IPS DF 4.7 (cell line): ENCODE results near the gene RABGGTA.
"Not testable (repeated sequence)": the region's sequence is repeated elsewhere in the genome, so short reads cannot be mapped to it uniquely, and the experiment has no call there.

Source experiments
- DNase-seq: peaks from one replicate; pipeline ENCODE4 v3.0.0-alpha.2; 2013; ENCODE audit warnings: low spot score; ENCODE audit errors: extremely low read depth

RABGGTA gene

DNA sequence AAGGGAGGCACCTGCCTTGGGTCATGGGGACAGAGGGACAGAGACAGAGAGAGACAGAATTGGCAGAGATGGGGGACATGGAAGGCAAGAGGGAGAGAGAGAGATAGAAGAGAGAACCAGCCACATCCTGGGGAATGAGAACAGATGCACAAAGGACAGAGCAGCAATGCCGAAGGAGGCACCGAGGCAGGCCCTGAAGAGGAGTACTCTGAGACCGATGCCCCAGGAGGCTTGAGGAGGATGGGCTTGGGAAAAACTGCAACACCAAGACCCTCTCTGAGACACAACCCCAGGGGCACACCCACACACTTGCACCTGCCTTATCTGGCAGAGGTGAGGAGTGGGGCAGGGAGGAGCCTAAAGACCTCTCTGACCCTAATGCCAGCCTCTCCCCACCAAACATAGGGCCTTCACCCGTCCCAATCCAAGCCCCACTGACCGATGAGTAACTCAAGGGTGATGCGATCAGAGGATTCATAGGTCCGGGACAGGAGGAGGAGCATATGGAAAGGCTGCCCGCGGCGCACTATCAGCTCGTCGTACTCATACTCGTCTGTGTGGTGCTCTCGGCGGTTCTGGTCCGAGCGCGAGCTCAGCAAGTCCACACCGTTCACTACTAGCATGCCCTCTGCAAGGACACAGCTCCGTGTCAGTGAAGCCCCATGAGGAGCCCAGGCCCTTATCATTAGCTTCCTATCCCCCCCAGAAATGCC, 10.0 kb downstream of the RABGGTA start:
- no peak for DNase-seq

DNA sequence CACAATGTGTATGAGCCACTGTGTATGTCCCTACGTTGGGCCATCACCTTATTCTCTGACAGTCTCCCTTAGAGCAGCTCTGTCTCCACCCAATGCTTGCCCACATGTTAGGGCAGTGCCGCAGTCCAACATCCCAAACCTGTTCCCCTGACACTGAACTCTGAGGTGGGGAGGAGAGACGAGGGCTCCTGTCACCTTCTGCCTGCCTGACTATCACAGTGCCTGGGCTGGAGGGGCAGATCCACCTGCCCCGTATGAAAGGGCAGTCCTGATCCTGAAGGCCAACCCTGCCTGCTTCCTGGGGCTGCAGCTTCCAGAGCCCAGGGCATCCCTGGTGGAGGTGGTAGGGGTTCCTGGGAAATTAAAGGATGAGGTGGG, 10.6 kb downstream of the RABGGTA start:
- DNase-seq, result no peak

- no peak for DNase-seq
Measured at GRCh38 chr14:24260026-24260779, 11.2 kb downstream of the RABGGTA start.

DNA sequence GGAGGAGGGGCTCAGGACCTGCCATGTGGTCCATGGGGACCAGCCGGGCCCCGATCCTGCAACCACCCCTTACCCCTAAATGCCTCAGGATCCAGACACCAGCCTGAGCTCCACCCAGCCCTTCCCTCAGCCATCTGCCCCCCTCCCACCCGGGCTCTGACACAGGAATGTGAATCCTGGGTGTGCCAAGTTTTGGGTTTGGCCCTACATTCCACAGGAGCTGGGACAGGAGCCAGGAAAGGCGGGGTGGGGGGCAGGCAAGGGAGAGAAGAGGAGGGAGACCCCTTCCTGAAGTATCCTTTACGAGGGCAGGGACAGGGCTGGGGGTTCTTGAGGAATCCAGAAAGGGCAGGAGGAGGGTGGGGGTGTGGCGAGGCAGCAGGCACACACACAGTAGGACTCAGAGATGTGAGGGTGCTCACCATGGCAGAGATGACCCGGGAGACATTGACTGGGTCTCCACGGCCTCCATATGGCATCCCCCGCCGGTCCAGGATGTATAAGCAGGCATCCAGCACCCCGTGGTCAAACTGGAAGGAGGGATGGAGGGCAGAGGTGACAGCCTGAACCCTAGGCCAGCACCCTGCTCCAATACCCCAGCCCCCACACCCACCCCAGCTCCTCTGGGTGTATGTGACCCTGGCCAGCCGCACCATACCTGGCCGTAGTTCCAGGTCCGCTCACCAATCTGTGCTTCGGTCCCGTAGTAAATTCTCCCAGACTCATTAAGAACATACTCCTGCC, 11.9 kb downstream of the RABGGTA start:
- no peak for DNase-seq

DNA sequence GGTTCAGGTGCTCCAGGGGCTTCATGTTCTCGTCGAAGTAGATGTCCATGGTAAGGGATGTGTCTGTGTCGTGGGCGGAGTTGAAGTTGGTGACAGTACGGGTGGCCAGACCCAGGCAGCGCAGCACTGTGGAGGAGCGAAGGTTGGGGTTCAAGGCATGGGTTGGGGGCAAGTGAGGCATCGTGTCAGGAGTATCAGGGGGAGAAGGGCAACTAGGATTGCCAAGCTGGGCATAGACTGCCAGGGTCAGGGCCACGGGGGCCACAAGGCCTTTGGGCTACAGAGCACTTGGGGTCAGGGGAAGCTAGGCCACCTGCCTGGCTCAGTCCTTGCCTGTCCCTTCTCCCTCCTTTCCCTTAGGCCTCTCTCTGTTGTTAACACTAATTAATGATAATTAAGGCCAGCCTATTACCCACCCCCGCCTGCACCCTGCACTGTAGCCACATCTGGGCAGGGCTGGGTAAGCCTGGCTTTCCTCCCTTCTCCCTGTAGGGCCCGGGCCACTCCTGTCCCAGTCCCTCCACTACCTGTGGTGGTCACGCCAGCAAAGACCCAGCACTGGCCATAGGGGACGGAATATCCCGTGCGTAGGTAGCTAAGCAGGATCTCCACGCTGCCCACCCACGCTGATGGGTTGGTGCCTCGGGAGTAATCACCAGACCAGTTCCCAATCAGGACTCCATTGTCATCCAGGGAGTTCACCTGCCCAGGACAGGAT, 12.7 kb downstream of the RABGGTA start:
- DNase-seq, result no peak

DNA sequence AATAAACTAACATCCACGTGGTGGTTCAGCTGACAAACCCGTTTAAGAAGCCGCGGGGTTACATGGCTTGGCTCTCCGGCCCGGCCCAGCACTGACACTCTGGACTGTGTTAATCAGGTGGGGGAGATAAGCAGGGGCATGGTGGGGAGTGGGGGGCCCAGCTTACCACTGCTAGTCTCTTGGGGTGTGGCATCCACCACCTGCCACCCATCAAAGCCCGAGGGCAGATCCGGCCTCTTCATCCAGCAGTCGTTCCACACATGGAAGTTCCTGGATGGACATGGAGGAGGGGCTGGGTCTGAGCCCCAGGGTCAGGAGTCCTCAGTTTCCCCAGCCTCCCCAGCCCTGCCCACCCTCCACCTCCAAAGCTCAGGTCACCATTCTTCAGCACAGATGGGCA, 13.3 kb downstream of the RABGGTA start:
- DNase-seq, result no peak

- DNase-seq, result no peak
Measured at GRCh38 chr14:24256960-24257359, 14.4 kb downstream of the RABGGTA start.

DNA sequence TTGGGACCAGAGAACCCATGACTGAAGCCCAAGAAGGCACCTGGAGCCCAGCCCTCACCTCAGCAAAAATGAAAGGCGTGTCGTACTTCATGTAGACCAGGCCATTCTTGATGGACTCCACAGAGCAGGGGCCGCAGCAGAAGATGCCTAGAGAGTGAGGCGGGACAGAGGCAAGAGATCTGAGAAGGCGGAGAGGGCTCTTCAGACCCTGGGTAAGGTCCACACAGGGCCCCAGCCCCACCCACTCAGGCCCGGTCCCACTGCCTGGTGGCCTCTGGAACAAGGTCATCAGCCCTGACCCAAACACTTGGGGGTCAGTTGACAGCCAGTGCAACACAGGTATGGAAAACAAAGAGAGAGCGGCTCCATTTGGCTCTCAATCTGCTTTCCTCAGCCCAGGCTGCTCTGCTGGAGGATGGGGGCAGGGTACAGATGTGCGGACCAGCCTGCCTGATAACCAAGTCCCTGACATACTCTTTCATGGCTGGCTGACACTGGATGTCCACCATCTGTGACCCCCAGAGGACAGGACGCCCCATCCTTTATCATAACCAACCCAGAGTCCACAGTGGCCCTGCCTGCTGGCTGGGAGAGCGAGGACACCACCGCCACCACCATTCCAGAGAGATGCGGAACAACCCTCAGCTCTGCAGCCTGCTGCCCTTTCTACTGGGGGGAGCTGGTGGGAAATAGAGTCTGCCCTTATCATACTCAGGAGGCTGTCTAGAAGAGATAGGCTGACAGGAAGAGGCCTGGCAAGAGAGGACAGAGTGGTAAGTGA, 15.3 kb downstream of the RABGGTA start:
- no peak for DNase-seq

- DNase-seq, result no peak
Measured at GRCh38 chr14:24255438-24255837, 16.0 kb downstream of the RABGGTA start.

DNA sequence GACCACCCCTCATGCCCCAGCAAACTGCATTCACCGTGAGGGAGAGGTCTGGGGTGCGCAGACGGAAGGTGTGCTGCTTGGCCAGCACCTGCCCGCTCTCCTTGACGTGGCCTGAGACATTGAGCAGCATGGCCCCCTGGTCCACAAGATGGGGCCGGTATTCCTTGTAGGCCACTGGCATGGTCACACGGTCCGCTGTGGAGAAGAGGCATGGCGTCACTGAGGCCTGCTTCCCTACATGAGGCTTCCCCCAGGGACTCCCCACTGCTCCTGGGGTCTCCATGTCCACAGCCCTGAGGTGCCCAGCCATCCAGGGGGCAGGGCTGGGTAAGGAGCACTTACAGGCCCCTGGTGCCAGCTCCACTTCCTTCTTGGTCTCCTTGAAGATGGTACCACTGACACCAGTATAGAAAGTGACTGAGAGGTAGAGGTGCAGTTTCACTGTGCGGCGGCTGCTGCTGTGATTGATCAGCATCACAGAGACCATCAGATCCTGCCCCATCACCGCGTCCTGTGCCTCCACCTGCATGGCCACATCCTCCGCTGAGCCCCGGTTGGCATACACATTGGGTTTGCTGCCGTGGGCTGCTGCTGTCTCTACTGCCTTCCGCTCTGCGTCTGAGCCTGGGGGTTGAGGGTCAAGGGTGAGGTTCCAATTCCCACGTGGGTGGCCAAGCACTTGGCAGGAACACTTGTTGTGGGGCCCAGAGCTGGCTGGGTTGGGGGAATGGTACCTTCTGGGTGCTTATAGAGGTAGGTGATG, 16.6 kb downstream of the RABGGTA start:
- no peak for DNase-seq

DNA sequence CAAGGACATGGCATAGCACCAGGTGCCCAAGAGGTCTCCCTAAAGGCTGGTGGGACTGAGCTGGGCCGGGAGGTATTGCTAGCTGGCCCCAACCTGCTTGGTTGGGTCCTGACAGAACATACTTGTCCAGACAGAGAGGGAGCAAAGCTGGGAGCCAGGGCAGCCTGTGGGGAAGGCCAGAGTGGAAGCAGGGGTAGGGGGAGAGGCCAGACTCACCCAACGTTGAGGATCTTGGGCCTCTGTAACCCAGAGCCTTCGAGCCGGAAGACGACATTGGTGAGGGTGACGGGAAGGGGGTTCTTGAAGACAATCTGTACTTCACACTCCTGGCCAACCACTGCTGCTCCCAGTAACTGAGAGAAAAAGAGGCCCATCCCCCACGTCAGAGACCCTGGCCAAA, 17.5 kb downstream of the RABGGTA start:
- no peak for DNase-seq

GRCh38 chr14:24252289-24253124, 18.9 kb downstream of the RABGGTA start:
- no peak for DNase-seq

- DNase-seq, result no peak
Measured at GRCh38 chr14:24251880-24252288, 19.5 kb downstream of the RABGGTA start.

DNA sequence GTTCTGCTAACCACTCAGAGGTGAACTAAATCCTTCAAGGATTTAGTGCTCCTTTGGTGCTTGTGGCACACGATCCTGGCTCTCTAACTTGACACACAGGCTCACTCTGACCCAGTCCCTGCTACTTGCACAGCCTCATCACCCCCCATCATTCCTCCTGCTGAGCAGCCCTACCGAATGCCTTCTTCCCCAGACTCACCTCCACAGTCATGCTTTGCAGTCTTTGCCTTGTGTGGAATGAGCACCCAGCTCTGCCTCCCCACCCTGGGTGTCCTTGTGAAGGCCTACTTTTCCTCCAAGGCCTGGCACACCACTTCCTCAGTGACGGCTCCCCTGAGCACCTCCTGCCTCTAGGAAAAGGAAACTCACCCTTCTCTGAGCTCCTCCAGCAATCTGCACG, 21.0 kb downstream of the RABGGTA start:
- DNase-seq, result no peak

GRCh38 chr14:24249230-24250021, 22.0 kb downstream of the RABGGTA start:
- DNase-seq, result no peak

DNA sequence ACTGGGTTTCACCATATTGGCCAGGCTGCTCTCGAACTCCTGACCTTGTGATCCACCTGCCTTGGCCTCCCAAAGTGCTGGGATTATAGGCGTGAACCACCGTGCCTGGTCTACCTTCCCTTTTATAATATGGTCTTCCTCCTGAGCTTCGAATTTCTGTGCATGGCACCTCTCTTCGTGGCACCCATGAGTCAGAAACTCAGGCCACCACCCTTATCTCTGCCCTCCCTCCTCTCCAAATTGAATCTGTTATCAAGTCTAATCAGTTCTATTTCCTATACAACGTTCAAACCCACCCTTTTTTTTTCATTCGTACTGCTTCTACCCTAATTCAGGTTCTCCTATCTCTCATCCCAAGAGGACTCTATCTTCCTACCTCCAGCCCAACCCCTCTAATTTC, 24.0 kb downstream of the RABGGTA start:
- no peak for DNase-seq

- DNase-seq, result no peak
Measured at GRCh38 chr14:24246765-24247212, 24.6 kb downstream of the RABGGTA start.

DNA sequence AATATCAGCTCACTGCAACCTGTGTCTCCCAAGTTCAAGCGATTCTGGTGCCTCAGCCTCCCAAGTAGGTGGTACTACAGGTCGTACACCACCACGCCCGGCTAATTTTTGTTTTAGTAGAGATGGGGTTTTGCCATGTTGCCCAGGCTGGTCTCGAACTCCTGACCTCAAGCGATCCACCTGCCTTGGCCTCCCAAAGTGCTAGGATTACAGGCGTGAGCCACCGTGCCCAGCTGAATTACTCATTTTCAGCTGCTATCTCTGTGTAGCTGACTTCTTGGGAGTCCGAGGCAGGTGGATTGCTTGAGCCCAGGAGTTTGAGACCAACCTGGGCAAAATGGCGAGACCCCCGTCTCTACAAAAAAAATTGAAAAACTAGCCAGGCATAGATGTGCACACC, 26.0 kb downstream of the RABGGTA start:
- DNase-seq, result not testable (repeated sequence)
